Measurements from ENCODE around the gene LOC128125822.

Gene LOC128125822

GRCh38 chr6:63553900-63554299 is 18.4 kb upstream of the LOC128125822 start (continued):
- no peak for TF ChIP-seq ZBTB40 (IDR thresholded peaks at IDR 0.05; ENCODE audit: borderline replicate concordance)

- RAD21 ChIA-PET (ENCODE audit: unreplicated experiment) = no interaction called here
- FAIRE-seq (no peak), ATAC-seq (no peak), DNase-seq (ENCODE audit: low read depth, low spot score) (no peak)
- intact Hi-C loops (cut with micrococcal nuclease; ENCODE audit: unreplicated experiment) = no loop called here
- WGBS (ENCODE audit: insufficient coverage, insufficient replicate concordance, low lambda C conversion rate, missing lambda C conversion rate) = 20% methylated on average over 1 of the region's 1 CpG
- no TSS peak for BruUV-seq (replicated peaks)
- POLR2A ChIA-PET = interaction anchor here (0.6 to 1.2 kb wide), 3 partner anchors 10 to 22 kb away, joined by 3 to 4 read pairs (median 3); no protein-coding TSS in a partner anchor
- H3K9ac ChIP-seq (ENCODE audit: control insufficient read depth, insufficient read depth, low read length) = no peak overlapping the region
- no peak overlapping the region for H2AFZ ChIP-seq (ENCODE audit: control insufficient read depth, low read depth, low read length)
- in situ Hi-C loops (cut with MboI) = no loop called here
- H3K27me3 ChIP-seq (replicated peaks in 1 of 2; ENCODE audit: control insufficient read depth in 2 of 2, insufficient read depth in 2 of 2, low read length in 1 of 2) = no peaks in the 10 kb centered on the region
- H3K4me2 ChIP-seq (ENCODE audit: control insufficient read depth, insufficient read depth) = no peak overlapping the region
- CTCF ChIA-PET = interaction anchor here (1.1 to 2.5 kb wide), 3 partner anchors 11 to 202 kb away, joined by 3 to 15 read pairs (median 3); no protein-coding TSS in a partner anchor
- no peak overlapping the region for H3K4me3 ChIP-seq
- no peak overlapping the region for H3K27ac ChIP-seq (ENCODE audit: control insufficient read depth, insufficient read depth)
- H3K9me3 ChIP-seq (replicated peaks; ENCODE audit: control insufficient read depth, insufficient read depth, low read length) = no peaks in the 10 kb centered on the region
- peaks cover 13% of the 10 kb centered on the region; the same call in 1 of the 2 replicates for H3K4me1 ChIP-seq (ENCODE audit: control insufficient read depth, insufficient read depth, low read length)
- H3K36me3 ChIP-seq (ENCODE audit: control insufficient read depth in 2 of 2, insufficient read depth in 2 of 2, low read length in 1 of 2) = no peaks in the 10 kb centered on the region
- SMC1A ChIA-PET (ENCODE audit: uncharacterized antibody, unreplicated experiment) = interaction anchor here (0.8 to 2.5 kb wide), 6 partner anchors 10 to 22 kb away, joined by 3 to 14 read pairs (median 6); no protein-coding TSS in a partner anchor
- no peaks in the 10 kb centered on the region for H4K20me1 ChIP-seq (ENCODE audit: control insufficient read depth, insufficient read depth)
- no peaks in the 10 kb centered on the region for H3K79me2 ChIP-seq (ENCODE audit: control insufficient read depth, insufficient read depth, low read length)
- no peak for TF ChIP-seq BHLHE40 (IDR thresholded peaks at IDR 0.05; ENCODE audit: borderline replicate concordance in 1 of 2, low read depth in 2 of 2, low read length in 1 of 2)
- no peak for TF ChIP-seq NBN (IDR thresholded peaks at IDR 0.05)
- TF ChIP-seq ZNF592 (IDR thresholded peaks at IDR 0.05) = no peak
- no peak for TF ChIP-seq POLR2AphosphoS2 (IDR thresholded peaks at IDR 0.05; ENCODE audit: low read depth, low read length)
- no peak for TF ChIP-seq MTA3 (IDR thresholded peaks at IDR 0.05; ENCODE audit: borderline replicate concordance, low read length)
- TF ChIP-seq E4F1 (IDR thresholded peaks at IDR 0.05; ENCODE audit: borderline replicate concordance, partially characterized antibody) = no peak
- no peak for TF ChIP-seq FOS (IDR thresholded peaks at IDR 0.05; ENCODE audit: borderline replicate concordance, extremely low read depth, insufficient read length)
- TF ChIP-seq ZNF207 (IDR thresholded peaks at IDR 0.05; ENCODE audit: borderline replicate concordance) = no peak
- no peak for TF ChIP-seq TARDBP (IDR thresholded peaks at IDR 0.05; ENCODE audit: borderline replicate concordance)
- no peak for TF ChIP-seq NFYA (IDR thresholded peaks at IDR 0.05; ENCODE audit: borderline replicate concordance, low read depth, low read length)
- TF ChIP-seq NR2C1 (IDR thresholded peaks at IDR 0.05) = no peak
Observed at GRCh38 chr6:63554782-63555181, 17.5 kb upstream of the LOC128125822 start.

Measured in GM12878 (cell line).